HL-60 (cell line): ENCODE data around the gene DPH3.

Experiments used
- GABPA ChIP-seq: IDR thresholded peaks from 2 replicates; pipeline ENCODE4 v1.6.1; 2012; ENCODE audit warnings: low read depth
- POLR2AphosphoS5 ChIP-seq: IDR thresholded peaks from 2 replicates; pipeline ENCODE4 v1.6.1; 2012; ENCODE audit warnings: low read depth
- REST ChIP-seq: IDR thresholded peaks from 2 replicates; pipeline ENCODE4 v1.6.1; 2012; ENCODE audit warnings: low read depth; ENCODE audit not compliant: insufficient replicate concordance
- SPI1 ChIP-seq: IDR thresholded peaks from 2 replicates; pipeline ENCODE4 v1.6.1; 2012; ENCODE audit warnings: low read depth, mild to moderate bottlenecking, borderline replicate concordance
- TF ChIP-seq, protein P1 (sequence below): IDR thresholded peaks from one replicate; pipeline ENCODE4 v1.5.1; 2011; ENCODE audit warnings: low read length, control low read depth, inconsistent platforms; ENCODE audit not compliant: insufficient read depth

DNA sequence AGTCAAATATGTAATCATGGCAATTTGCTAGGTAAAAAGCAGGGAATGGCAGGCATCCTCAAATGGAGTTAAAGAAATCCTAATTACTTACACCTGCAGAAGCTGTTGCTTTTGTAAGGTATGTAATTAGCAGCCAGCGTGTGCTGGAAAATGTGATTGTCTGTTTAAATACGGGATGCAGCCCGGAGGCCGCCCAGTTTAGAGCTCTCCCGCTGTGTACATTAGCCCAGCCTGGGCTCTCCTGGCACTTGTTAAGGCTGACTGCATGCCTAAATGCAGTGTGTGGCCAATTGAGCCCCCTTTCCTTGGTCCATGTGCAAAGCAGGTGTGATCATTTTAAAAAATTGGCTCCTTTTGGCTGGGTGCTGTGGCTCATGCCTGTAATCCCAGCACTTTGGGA lies 9.0 kb downstream of the DPH3 start:
- TF ChIP-seq POLR2AphosphoS5 = no peak
- TF ChIP-seq, protein P1, sequence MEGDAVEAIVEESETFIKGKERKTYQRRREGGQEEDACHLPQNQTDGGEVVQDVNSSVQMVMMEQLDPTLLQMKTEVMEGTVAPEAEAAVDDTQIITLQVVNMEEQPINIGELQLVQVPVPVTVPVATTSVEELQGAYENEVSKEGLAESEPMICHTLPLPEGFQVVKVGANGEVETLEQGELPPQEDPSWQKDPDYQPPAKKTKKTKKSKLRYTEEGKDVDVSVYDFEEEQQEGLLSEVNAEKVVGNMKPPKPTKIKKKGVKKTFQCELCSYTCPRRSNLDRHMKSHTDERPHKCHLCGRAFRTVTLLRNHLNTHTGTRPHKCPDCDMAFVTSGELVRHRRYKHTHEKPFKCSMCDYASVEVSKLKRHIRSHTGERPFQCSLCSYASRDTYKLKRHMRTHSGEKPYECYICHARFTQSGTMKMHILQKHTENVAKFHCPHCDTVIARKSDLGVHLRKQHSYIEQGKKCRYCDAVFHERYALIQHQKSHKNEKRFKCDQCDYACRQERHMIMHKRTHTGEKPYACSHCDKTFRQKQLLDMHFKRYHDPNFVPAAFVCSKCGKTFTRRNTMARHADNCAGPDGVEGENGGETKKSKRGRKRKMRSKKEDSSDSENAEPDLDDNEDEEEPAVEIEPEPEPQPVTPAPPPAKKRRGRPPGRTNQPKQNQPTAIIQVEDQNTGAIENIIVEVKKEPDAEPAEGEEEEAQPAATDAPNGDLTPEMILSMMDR = no peak
- no peak for TF ChIP-seq REST
- no peak for TF ChIP-seq SPI1
- no peak for TF ChIP-seq GABPA
